SJCRH30 (cell line): Measurements from ENCODE around the gene F2R. TPM values are rescaled to one million over a fixed set of nuclear protein-coding genes. Genes with fewer than 3 reads are reported as not detected.
"Not testable (repeated sequence)": the region's sequence is repeated elsewhere in the genome, so short reads cannot be mapped to it uniquely, and the experiment has no call there.

Source experiments
- DNase-seq, 2 experiments: peaks; one replicate each; pipeline ENCODE4 v3.0.0-alpha.2; 2015 to 2020
- H3K27ac ChIP-seq: fragments of 250-450 bp; sonication (Bioruptor Pico); 2 replicates; pipeline ENCODE4 v1.5.1; 2020; ENCODE audit warnings: mild to moderate bottlenecking, moderate library complexity
- H3K27me3 ChIP-seq: fragments of 250-450 bp; sonication (Bioruptor Pico); 2 replicates; pipeline ENCODE4 v1.5.1; 2020; ENCODE audit warnings: mild to moderate bottlenecking, moderate library complexity
- H3K36me3 ChIP-seq: fragments of 250-450 bp; sonication (Bioruptor Pico); 2 replicates; pipeline ENCODE4 v1.5.1; 2020; ENCODE audit warnings: mild to moderate bottlenecking, moderate library complexity
- H3K4me1 ChIP-seq: fragments of 250-450 bp; sonication (Bioruptor Pico); 2 replicates; pipeline ENCODE4 v1.5.1; 2020; ENCODE audit warnings: mild to moderate bottlenecking, moderate library complexity
- H3K4me3 ChIP-seq: fragments of 250-450 bp; sonication (Bioruptor Pico); 2 replicates; pipeline ENCODE4 v1.5.1; 2020; ENCODE audit warnings: mild to moderate bottlenecking, moderate library complexity
- H3K9me3 ChIP-seq: fragments of 250-450 bp; sonication (Bioruptor Pico); replicated peaks from 2 replicates; pipeline ENCODE4 v1.5.1; 2020; ENCODE audit warnings: mild to moderate bottlenecking, moderate library complexity
- total RNA-seq: library from RNA; depleted of rRNA; stranded (reverse); fragments of >200 nt; shearing (Covaris generic); gene quantifications from 2 replicates; pipeline ENCODE4 v1.2.3, GENCODE V29; 2014

The F2R gene
- total RNA-seq, 1 experiment from 2014 or later: 99.3 TPM

- H3K36me3 ChIP-seq: peaks cover 28% of the 10 kb centered on the region
- H3K4me3 ChIP-seq: no peak overlapping the region
- no peak for DNase-seq
- H3K27ac ChIP-seq: no peak overlapping the region
- no peaks in the 10 kb centered on the region for H3K9me3 ChIP-seq
- H3K27me3 ChIP-seq: no peaks in the 10 kb centered on the region
- peaks cover 4% of the 10 kb centered on the region; the same call in 1 of the 2 replicates for H3K4me1 ChIP-seq
Measured at GRCh38 chr5:76720988-76721569, 5.2 kb downstream of the F2R start.

- Histone ChIP-seq H3K27ac (no peak overlapping the region), H3K27me3 (no peaks in the 10 kb centered on the region), H3K4me1 (no peaks in the 10 kb centered on the region), H3K4me3 (no peak overlapping the region), H3K9me3 (peaks cover 4% of the 10 kb centered on the region; the same call in 1 of the 2 replicates), H3K36me3 (peaks cover 42% of the 10 kb centered on the region)
- no peak for DNase-seq
Measured at GRCh38 chr5:76723266-76723665, 7.3 kb downstream of the F2R start.

GRCh38 chr5:76723906-76724305 lies 8.0 kb downstream of the F2R start:
- Histone ChIP-seq H3K27me3 (no peaks in the 10 kb centered on the region), H3K4me3 (no peak overlapping the region), H3K36me3 (peaks cover 43% of the 10 kb centered on the region), H3K9me3 (peaks cover 7% of the 10 kb centered on the region; the same call in 1 of the 2 replicates), H3K4me1 (no peaks in the 10 kb centered on the region), H3K27ac (no peak overlapping the region)
- no peak for DNase-seq

GRCh38 chr5:76724871-76725270 lies 8.9 kb downstream of the F2R start:
- H3K27ac ChIP-seq: no peak overlapping the region

GRCh38 chr5:76728965-76729364 lies 13.0 kb downstream of the F2R start:
- H3K27ac ChIP-seq: no peak overlapping the region
- peaks cover 23% of the 10 kb centered on the region for H3K9me3 ChIP-seq
- no peak overlapping the region for H3K4me3 ChIP-seq
- no peaks in the 10 kb centered on the region for H3K27me3 ChIP-seq
- no peaks in the 10 kb centered on the region for H3K4me1 ChIP-seq
- no peak for DNase-seq
- H3K36me3 ChIP-seq: peaks cover 68% of the 10 kb centered on the region

More at GRCh38 chr5:76724871-76725270, 8.9 kb downstream of the F2R start:
- no peak for DNase-seq
- Histone ChIP-seq H3K4me3 (no peak overlapping the region), H3K4me1 (no peaks in the 10 kb centered on the region), H3K9me3 (peaks cover 17% of the 10 kb centered on the region), H3K36me3 (peaks cover 53% of the 10 kb centered on the region), H3K27me3 (no peaks in the 10 kb centered on the region)

GRCh38 chr5:76729373-76730290 lies 13.7 kb downstream of the F2R start:
- Histone ChIP-seq H3K4me1 (no peaks in the 10 kb centered on the region), H3K9me3 (peaks cover 23% of the 10 kb centered on the region), H3K4me3 (no peak overlapping the region), H3K36me3 (peaks cover 70% of the 10 kb centered on the region), H3K27ac (no peak overlapping the region), H3K27me3 (no peaks in the 10 kb centered on the region)
- DNase-seq: no peak

GRCh38 chr5:76732405-76733048 lies 16.6 kb downstream of the F2R start:
- H3K27ac ChIP-seq: no peak overlapping the region
- H3K9me3 ChIP-seq: peaks cover 23% of the 10 kb centered on the region
- H3K4me1 ChIP-seq: peaks cover 7% of the 10 kb centered on the region
- H3K4me3 ChIP-seq: no peak overlapping the region
- DNase-seq: no peak
- no peaks in the 10 kb centered on the region for H3K27me3 ChIP-seq
- peaks cover 57% of the 10 kb centered on the region for H3K36me3 ChIP-seq

GRCh38 chr5:76733049-76733417 lies 17.1 kb downstream of the F2R start:
- DNase-seq: no peak
- peaks cover 22% of the 10 kb centered on the region for H3K9me3 ChIP-seq
- peaks cover 56% of the 10 kb centered on the region for H3K36me3 ChIP-seq
- H3K27me3 ChIP-seq: no peaks in the 10 kb centered on the region
- no peak overlapping the region for H3K27ac ChIP-seq
- peaks cover 7% of the 10 kb centered on the region for H3K4me1 ChIP-seq
- no peak overlapping the region for H3K4me3 ChIP-seq

GRCh38 chr5:76735762-76736545 lies 20.0 kb downstream of the F2R start:
- peaks cover 17% of the 10 kb centered on the region for H3K4me1 ChIP-seq
- H3K9me3 ChIP-seq: no peaks in the 10 kb centered on the region; the same call in 1 of the 2 replicates
- no peak overlapping the region for H3K4me3 ChIP-seq
- no peaks in the 10 kb centered on the region for H3K27me3 ChIP-seq
- no peak for DNase-seq
- peaks cover 32% of the 10 kb centered on the region for H3K36me3 ChIP-seq
- no peak overlapping the region for H3K27ac ChIP-seq

- no peaks in the 10 kb centered on the region for H3K27me3 ChIP-seq
- peaks cover 17% of the 10 kb centered on the region for H3K4me1 ChIP-seq
- H3K4me3 ChIP-seq: no peak overlapping the region
- DNase-seq: peak in 1 of 2 experiments; percentile 21
- H3K9me3 ChIP-seq: no peaks in the 10 kb centered on the region; the same call in 1 of the 2 replicates
- H3K36me3 ChIP-seq: peaks cover 29% of the 10 kb centered on the region
- no peak overlapping the region for H3K27ac ChIP-seq
Measured at GRCh38 chr5:76736679-76737556, 21.0 kb downstream of the F2R start.

GRCh38 chr5:76737846-76738245 lies 21.9 kb downstream of the F2R start:
- Histone ChIP-seq H3K27ac (no peak overlapping the region), H3K36me3 (peaks cover 20% of the 10 kb centered on the region), H3K27me3 (no peaks in the 10 kb centered on the region), H3K4me3 (no peak overlapping the region), H3K4me1 (peaks cover 17% of the 10 kb centered on the region), H3K9me3 (no peaks in the 10 kb centered on the region; the same call in 1 of the 2 replicates)
- no peak for DNase-seq

GRCh38 chr5:76741506-76741905 lies 25.6 kb downstream of the F2R start:
- not testable (repeated sequence) for DNase-seq, H3K9me3 ChIP-seq, H3K27me3 ChIP-seq, H3K4me3 ChIP-seq, H3K27ac ChIP-seq, H3K36me3 ChIP-seq
- peaks cover 17% of the 10 kb centered on the region for H3K4me1 ChIP-seq

GRCh38 chr5:76742583-76742982 lies 26.7 kb downstream of the F2R start:
- DNase-seq: no peak
- H3K36me3 ChIP-seq: no peaks in the 10 kb centered on the region
- H3K9me3 ChIP-seq: no peaks in the 10 kb centered on the region
- H3K27me3 ChIP-seq: no peaks in the 10 kb centered on the region
- no peak overlapping the region for H3K27ac ChIP-seq
- no peak overlapping the region for H3K4me3 ChIP-seq
- H3K4me1 ChIP-seq: peaks cover 9% of the 10 kb centered on the region

GRCh38 chr5:76744632-76745031 lies 28.7 kb downstream of the F2R start:
- Histone ChIP-seq H3K4me3 (no peak overlapping the region), H3K36me3 (no peaks in the 10 kb centered on the region), H3K27me3 (no peaks in the 10 kb centered on the region), H3K27ac (no peak overlapping the region), H3K4me1 (no peaks in the 10 kb centered on the region), H3K9me3 (no peaks in the 10 kb centered on the region)
- no peak for DNase-seq
